Nephron (organoid): Measurements from ENCODE around the gene ZNHIT2.

Experiments used
- H3K27ac Mint-ChIP-seq, 3 experiments: 2 replicates each; pipeline ENCODE4 v1.8.0; 2020; ENCODE audit warnings: mixed read lengths in 3 of 3, mild to moderate bottlenecking in 2 of 3, moderate library complexity in 1 of 3
- H3K27me3 Mint-ChIP-seq: 2 replicates; pipeline ENCODE4 v1.8.0; 2021; ENCODE audit warnings: low read depth, mild to moderate bottlenecking, moderate library complexity, mixed read lengths
- H3K36me3 Mint-ChIP-seq: 2 replicates; pipeline ENCODE4 v1.8.0; 2020; ENCODE audit warnings: low read depth, mixed read lengths
- H3K4me1 Mint-ChIP-seq: 2 replicates; pipeline ENCODE4 v1.8.0; 2020; ENCODE audit warnings: mixed read lengths
- H3K4me3 Mint-ChIP-seq, 3 experiments: 2 replicates each; pipeline ENCODE4 v1.8.0; 2020; ENCODE audit warnings: mild to moderate bottlenecking in 3 of 3, mixed read lengths in 3 of 3, moderate library complexity in 2 of 3
- H3K9me3 Mint-ChIP-seq: 2 replicates; pipeline ENCODE4 v1.8.0; 2020; ENCODE audit warnings: mixed read lengths
- TF ChIP-seq, protein P1 (sequence below), 3 experiments: fragments of 200-600 bp; sonication (generic); IDR thresholded peaks; one replicate each; pipeline ENCODE4 v1.5.0; 2021; ENCODE audit warnings: antibody characterized with exemption in 3 of 3; ENCODE audit not compliant: unreplicated experiment in 3 of 3

The ZNHIT2 gene

DNA sequence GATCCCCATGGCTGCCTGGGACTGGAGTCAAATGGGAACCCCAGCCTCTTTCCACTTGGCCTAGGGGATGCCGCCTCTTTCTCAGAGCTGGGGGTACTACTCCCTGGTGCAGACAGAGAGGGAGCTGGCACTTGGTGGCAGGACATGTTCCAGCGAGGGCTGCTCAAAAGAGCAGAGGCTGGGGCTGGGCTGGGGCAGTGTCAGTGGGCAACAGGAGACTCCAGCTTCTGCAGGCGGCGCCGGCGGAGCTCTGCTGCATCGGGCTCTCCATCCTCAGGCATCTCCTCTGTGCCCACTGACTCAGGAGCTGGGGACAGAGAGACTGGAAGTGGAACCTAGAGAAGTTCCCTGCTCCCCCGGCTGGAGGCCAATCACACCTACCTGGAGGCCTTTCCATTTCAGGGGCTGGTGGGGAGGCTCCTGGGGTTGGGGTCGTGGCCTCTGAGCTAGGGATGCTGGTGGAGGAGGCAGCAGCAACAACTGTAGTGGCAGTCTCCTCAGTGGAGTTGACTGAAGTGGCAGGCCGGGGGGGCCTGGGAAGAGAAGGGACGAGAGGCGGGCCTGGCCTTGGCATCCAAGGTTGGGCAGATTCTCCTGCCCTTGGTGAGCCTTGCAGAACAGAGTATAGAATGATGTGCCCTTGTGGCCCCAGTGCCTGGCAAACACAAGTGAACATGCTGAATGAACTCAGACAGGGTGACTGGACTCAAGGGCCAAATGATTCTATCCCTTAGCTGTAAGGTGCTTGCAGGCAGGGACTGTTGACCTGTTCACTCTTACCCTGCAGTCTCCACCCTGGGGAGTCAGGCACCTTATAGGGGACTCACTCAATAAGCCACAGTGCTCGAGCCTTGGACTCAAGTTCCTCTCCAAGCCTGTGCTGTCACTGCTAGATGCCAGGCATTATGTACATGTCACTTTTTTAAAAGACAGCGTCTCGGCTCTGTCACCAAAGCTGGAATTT, 11.0 kb upstream of the ZNHIT2 start:
- peaks cover 16% of the 10 kb centered on the region for H3K4me1 Mint-ChIP-seq
- peaks cover 30% of the 10 kb centered on the region for H3K36me3 Mint-ChIP-seq
- no peak overlapping the region for H3K27ac Mint-ChIP-seq
- peaks cover 5% of the 10 kb centered on the region for H3K27me3 Mint-ChIP-seq
- H3K4me3 Mint-ChIP-seq: no peak overlapping the region
- H3K9me3 Mint-ChIP-seq: no peaks in the 10 kb centered on the region
- TF ChIP-seq, protein P1, sequence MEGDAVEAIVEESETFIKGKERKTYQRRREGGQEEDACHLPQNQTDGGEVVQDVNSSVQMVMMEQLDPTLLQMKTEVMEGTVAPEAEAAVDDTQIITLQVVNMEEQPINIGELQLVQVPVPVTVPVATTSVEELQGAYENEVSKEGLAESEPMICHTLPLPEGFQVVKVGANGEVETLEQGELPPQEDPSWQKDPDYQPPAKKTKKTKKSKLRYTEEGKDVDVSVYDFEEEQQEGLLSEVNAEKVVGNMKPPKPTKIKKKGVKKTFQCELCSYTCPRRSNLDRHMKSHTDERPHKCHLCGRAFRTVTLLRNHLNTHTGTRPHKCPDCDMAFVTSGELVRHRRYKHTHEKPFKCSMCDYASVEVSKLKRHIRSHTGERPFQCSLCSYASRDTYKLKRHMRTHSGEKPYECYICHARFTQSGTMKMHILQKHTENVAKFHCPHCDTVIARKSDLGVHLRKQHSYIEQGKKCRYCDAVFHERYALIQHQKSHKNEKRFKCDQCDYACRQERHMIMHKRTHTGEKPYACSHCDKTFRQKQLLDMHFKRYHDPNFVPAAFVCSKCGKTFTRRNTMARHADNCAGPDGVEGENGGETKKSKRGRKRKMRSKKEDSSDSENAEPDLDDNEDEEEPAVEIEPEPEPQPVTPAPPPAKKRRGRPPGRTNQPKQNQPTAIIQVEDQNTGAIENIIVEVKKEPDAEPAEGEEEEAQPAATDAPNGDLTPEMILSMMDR (IDR thresholded peaks at IDR 0.05; ENCODE audit: unreplicated experiment in 3 of 3): no peak

DNA sequence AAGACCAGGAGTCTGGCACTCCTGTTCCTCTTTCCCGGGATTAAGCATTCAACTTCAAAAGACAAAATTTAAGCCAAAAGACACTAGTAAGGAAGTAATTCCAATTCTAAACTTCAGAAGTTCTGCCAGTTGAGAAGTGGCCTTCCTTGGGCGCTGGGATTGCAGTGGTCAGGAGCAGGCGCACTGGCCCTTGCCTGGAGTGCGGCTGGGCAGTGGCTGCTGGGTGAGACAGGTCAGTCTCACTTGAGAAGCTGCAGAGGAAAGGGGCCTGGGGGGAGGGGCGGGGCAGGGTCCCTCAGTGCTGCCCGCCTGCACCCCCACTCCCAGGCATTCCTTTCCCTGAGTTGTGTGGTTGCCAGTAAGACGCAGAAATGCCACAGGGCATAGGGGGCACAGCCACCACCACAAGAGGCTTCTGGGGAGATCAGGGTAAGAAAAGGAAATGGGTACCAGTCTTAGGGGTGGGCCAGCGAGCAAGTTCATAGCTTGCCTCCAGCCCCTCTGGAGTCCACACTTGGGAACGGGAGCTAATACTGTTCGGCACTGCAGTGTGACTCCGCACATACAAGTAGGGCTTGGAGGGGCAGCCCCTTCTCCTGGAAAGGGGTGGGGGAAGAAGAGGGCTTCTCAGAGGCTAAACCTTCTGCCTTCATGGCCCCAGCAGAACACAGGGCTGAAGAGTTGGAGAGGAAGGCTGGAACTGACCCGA, 10.1 kb upstream of the ZNHIT2 start:
- H3K36me3 Mint-ChIP-seq: peaks cover 25% of the 10 kb centered on the region
- no peak overlapping the region for H3K27ac Mint-ChIP-seq
- peaks cover 5% of the 10 kb centered on the region for H3K27me3 Mint-ChIP-seq
- peaks cover 7% of the 10 kb centered on the region for H3K4me1 Mint-ChIP-seq
- TF ChIP-seq, protein P1 (IDR thresholded peaks at IDR 0.05; ENCODE audit: unreplicated experiment in 3 of 3): no peak
- peak overlapping the region in 1 of 3 experiments; percentile 37 for H3K4me3 Mint-ChIP-seq
- no peaks in the 10 kb centered on the region for H3K9me3 Mint-ChIP-seq

DNA sequence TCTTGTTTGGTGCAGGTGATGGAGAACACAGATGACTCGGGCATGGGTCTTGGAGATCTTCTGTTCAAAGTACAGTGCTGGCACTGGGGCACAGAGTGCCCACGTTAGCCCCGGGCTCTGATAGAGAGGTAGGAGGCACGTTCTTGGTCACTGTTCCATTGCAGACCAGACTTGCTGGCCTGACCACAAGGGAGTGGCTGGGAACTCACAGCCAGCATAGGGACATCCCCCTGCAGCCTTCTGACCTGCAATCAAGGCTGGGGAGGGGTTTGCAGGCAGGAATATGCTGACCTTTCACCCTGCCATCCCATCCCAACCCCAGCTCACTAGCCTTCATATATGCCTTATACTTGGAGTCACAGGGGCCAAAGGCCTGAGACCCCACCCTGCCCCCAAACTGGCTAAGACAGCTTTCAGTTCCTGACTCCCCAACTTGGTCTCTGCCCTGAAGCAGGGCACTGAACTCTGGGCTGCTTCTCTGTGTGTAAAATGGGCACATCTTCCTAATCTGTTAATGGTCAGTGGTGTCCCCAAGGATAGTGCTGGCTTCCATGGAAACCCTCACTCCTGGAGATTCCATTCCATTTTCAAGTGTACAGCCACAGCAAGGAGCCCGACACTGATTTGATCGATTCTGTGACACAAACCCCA, 9.2 kb upstream of the ZNHIT2 start:
- H3K27me3 Mint-ChIP-seq: peaks cover 5% of the 10 kb centered on the region
- peaks cover 32% of the 10 kb centered on the region for H3K36me3 Mint-ChIP-seq
- TF ChIP-seq, protein P1 (IDR thresholded peaks at IDR 0.05; ENCODE audit: unreplicated experiment in 3 of 3): no peak
- peak overlapping the region in 2 of 3 experiments; percentile 34 to 58 for H3K4me3 Mint-ChIP-seq
- H3K9me3 Mint-ChIP-seq: no peaks in the 10 kb centered on the region
- peaks cover 13% of the 10 kb centered on the region for H3K4me1 Mint-ChIP-seq
- H3K27ac Mint-ChIP-seq: no peak overlapping the region

DNA sequence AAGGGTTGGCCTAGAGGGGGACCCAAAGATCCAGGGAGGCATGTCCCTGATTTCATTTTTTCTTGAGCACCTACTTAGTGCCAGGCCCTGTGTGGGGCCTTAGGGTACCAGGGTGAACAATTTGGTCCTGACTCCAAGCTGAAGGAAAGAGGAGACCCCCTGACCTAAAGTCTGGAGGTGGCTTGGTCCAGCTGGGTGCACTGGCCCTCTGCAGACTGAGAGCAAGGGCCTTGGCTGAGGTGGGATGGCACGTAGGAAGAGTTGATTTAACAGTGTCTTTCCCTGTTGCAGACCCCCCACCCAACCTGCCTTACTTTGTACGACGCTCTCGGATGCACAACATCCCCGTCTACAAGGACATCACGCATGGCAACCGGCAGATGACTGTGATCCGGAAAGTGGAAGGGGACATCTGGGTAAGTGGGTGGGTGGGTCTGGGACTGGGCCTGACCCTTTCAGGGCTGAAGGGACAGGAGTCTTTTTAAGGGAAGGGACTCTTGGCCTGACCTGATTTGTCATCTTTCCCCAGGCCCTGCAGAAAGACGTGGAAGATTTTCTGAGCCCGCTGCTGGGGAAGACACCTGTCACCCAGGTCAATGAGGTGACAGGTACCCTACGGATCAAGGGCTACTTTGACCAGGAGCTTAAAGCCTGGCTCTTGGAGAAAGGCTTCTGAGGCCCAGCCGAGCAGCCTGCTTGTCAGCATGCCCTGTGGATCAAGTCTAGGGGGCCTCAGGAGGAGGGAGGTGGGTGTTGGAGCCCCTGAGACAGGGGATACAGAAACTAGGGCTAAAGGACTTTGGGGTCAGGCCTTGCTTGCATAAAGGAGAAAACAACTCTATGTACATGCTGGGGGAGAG, 7.9 kb upstream of the ZNHIT2 start:
- Mint-ChIP-seq H3K27me3 (no peaks in the 10 kb centered on the region), H3K9me3 (no peaks in the 10 kb centered on the region), H3K4me1 (peaks cover 20% of the 10 kb centered on the region), H3K27ac (no peak overlapping the region), H3K36me3 (peaks cover 35% of the 10 kb centered on the region), H3K4me3 (peak overlapping the region in 1 of 3 experiments; percentile 78)
- TF ChIP-seq, protein P1 (IDR thresholded peaks at IDR 0.05; ENCODE audit: unreplicated experiment in 3 of 3): no peak

DNA sequence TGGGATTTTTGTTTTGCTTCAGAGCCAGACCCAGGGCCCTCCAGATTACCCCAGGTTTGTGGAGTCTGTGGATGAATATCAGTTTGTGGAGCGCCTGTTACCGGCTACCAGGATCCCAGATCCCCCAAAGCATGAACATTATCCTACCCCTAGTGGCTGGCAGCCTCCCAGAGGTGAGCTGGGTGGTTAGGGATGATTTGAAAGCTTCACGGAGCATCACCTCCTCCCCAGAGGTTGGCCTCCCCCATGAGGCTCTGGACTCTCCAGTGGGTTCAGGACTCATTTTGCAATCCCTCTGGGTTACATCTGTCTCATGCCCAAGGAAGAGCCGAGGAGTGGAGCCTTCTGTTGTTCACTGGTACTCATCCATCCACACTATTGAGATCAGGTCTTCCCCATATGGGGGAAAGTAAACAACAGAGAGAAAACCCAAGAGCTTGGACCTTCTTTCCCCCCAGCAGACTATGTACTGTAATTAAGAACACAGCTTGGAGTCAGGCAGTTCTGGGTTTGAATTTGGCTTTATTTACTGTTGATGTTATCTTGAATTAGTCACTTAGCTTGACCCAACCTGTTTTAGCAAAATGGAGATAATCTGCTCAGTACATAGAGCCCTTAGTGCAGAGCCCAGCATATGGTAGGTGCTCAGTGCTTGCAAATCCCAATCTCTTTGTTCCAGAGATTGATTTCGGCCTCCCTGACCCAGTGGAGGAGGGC, 7.1 kb upstream of the ZNHIT2 start:
- H3K9me3 Mint-ChIP-seq: no peaks in the 10 kb centered on the region
- H3K4me1 Mint-ChIP-seq: peaks cover 20% of the 10 kb centered on the region
- TF ChIP-seq, protein P1 (IDR thresholded peaks at IDR 0.05; ENCODE audit: unreplicated experiment in 3 of 3): no peak
- no peaks in the 10 kb centered on the region for H3K27me3 Mint-ChIP-seq
- H3K4me3 Mint-ChIP-seq: peak overlapping the region; percentile 78 to 85 (median 84)
- H3K27ac Mint-ChIP-seq: no peak overlapping the region
- H3K36me3 Mint-ChIP-seq: peaks cover 40% of the 10 kb centered on the region
